PC-3 (cell line): Measurements from ENCODE around the gene NUDT3. TPM values are rescaled to one million over a fixed set of nuclear protein-coding genes. Genes with fewer than 3 reads are reported as not detected.

Experiments
- ATAC-seq: fragments of 200-7000 bp; cut with Tn5 transposase; 2 replicates; pipeline ENCODE4 v1.9.1; 2020; ENCODE audit warnings: mild to moderate bottlenecking, moderate library complexity
- BruUV-seq: library from RNA; stranded (reverse); fragments of 400-500 nt; replicated peaks from 2 replicates; lab custom pipeline; 2021; lab: Mats Ljungman, UMichigan
- CTCF ChIA-PET: fragments of 300-600 bp; sonication (Branson Sonifier 250); formaldehyde crosslinking; loops from one replicate; lab custom pipeline; 2022; ENCODE audit warnings: antibody characterized with exemption; lab: Charles Lee
- POLR2A ChIA-PET: fragments of 300-600 bp; sonication (Branson Sonifier 250); formaldehyde crosslinking; loops from one replicate; lab custom pipeline; 2022; ENCODE audit warnings: antibody characterized with exemption; ENCODE audit not compliant: unreplicated experiment; lab: Charles Lee
- DNase-seq: peaks from one replicate; pipeline ENCODE4 v3.0.0-alpha.2; 2015
- H2AFZ ChIP-seq: fragments of 300-600 bp; sonication (generic); 2 replicates; pipeline ENCODE4 v1.6.0; 2016; ENCODE audit warnings: antibody characterized with exemption, low read length
- H3F3A ChIP-seq: fragments of 300-600 bp; sonication (generic); one replicate; pipeline ENCODE4 v1.6.0; 2017; ENCODE audit warnings: antibody characterized with exemption, low read length, control low read depth, mild to moderate bottlenecking; ENCODE audit not compliant: unreplicated experiment
- H3K27ac ChIP-seq: fragments of 300-600 bp; sonication (generic); 2 replicates; pipeline ENCODE4 v1.5.1; 2016; ENCODE audit warnings: mild to moderate bottlenecking, low read length
- H3K27me3 ChIP-seq: fragments of 300-600 bp; sonication (generic); 2 replicates; pipeline ENCODE4 v1.6.1; 2016; ENCODE audit warnings: low read length, mixed read lengths
- H3K36me3 ChIP-seq: fragments of 300-600 bp; sonication (generic); 2 replicates; pipeline ENCODE4 v1.6.1; 2016; ENCODE audit warnings: low read depth, mixed run types, low read length, mixed read lengths
- H3K4me1 ChIP-seq: fragments of 300-600 bp; sonication (generic); 2 replicates; pipeline ENCODE4 v1.5.1; 2016; ENCODE audit warnings: low read length; ENCODE audit not compliant: insufficient read depth
- H3K4me2 ChIP-seq: fragments of 300-600 bp; sonication (generic); 2 replicates; pipeline ENCODE4 v1.6.0; 2016; ENCODE audit warnings: low read length
- H3K4me3 ChIP-seq: fragments of 300-600 bp; sonication (generic); 2 replicates; pipeline ENCODE4 v1.5.1; 2016; ENCODE audit warnings: mild to moderate bottlenecking, low read length, mixed read lengths
- H3K79me2 ChIP-seq: fragments of 300-600 bp; sonication (generic); 2 replicates; pipeline ENCODE4 v1.6.1; 2017; ENCODE audit warnings: low read length, mixed read lengths
- H3K9ac ChIP-seq: fragments of 300-600 bp; sonication (generic); 2 replicates; pipeline ENCODE4 v1.6.0; 2016; ENCODE audit warnings: mild to moderate bottlenecking, low read length
- H3K9me2 ChIP-seq: fragments of 300-600 bp; sonication (generic); replicated peaks from 2 replicates; pipeline ENCODE4 v1.6.1; 2016; ENCODE audit warnings: mixed run types, low read length, mixed read lengths
- H3K9me3 ChIP-seq: fragments of 300-600 bp; sonication (generic); 2 replicates; pipeline ENCODE4 v1.6.1; 2016; ENCODE audit warnings: low read length, mixed read lengths
- H4K20me1 ChIP-seq: fragments of 300-600 bp; sonication (generic); 2 replicates; pipeline ENCODE4 v1.6.1; 2016; ENCODE audit warnings: low read length, mixed read lengths
- CTCF ChIP-seq: fragments of 300-600 bp; sonication (generic); conservative IDR thresholded peaks from 2 replicates; pipeline ENCODE4 v1.5.1; 2017; ENCODE audit warnings: antibody characterized with exemption, low read depth, mild to moderate bottlenecking, low read length
- EZH2 ChIP-seq: fragments of 300-600 bp; sonication (generic); IDR thresholded peaks from one replicate; pipeline ENCODE4 v1.6.1; 2017; ENCODE audit warnings: antibody characterized with exemption, mild to moderate bottlenecking, low read length; ENCODE audit not compliant: unreplicated experiment
- EZH2phosphoT487 ChIP-seq: fragments of 300-600 bp; sonication (generic); IDR thresholded peaks from 2 replicates; pipeline ENCODE4 v1.6.1; 2018; ENCODE audit warnings: mild to moderate bottlenecking, antibody characterized with exemption, low read length, borderline replicate concordance
- intact Hi-C: fragments of 100-400 bp; cut with micrococcal nuclease; formaldehyde crosslinking; loops from 2 replicates; pipeline ENCODE4 v1.9.0; 2023
- total RNA-seq: library from RNA; depleted of rRNA; stranded (reverse); fragments of >200 nt; gene quantifications from 2 replicates; pipeline ENCODE4 v1.2.3, GENCODE V29; 2014

NUDT3 gene
- total RNA-seq, 1 experiment from 2014 or later = 24.6 TPM

- POLR2A ChIA-PET = no interaction called here
- BruUV-seq = no TSS peak
- no peaks in the 10 kb centered on the region for H3K9me2 ChIP-seq
- H3K27ac ChIP-seq = no peak overlapping the region
- no peaks in the 10 kb centered on the region for H3K9me3 ChIP-seq
- no peak overlapping the region for H3K9ac ChIP-seq
- intact Hi-C loops = no loop called here
- no peak for DNase-seq
- H3K4me2 ChIP-seq = no peak overlapping the region
- H2AFZ ChIP-seq = no peak overlapping the region
- H3F3A ChIP-seq = no peaks in the 10 kb centered on the region
- no peaks in the 10 kb centered on the region for H3K4me1 ChIP-seq
- H4K20me1 ChIP-seq = no peaks in the 10 kb centered on the region
- no peak for ATAC-seq
- H3K79me2 ChIP-seq = no peaks in the 10 kb centered on the region
- TF ChIP-seq CTCF (no peak), EZH2 (no peak), EZH2phosphoT487 (no peak)
- H3K27me3 ChIP-seq = no peaks in the 10 kb centered on the region
- no peak overlapping the region for H3K4me3 ChIP-seq
- H3K36me3 ChIP-seq = 0 out of 2 replicates have a peak, but pooled peaks cover 2% of the 10 kb centered on the region
- CTCF ChIA-PET = interaction anchor here (0.6 kb wide), 1 partner anchor 782 kb away, joined by 3 read pairs; no protein-coding TSS in a partner anchor
Observed at GRCh38 chr6:34277763-34278112, 114.7 kb downstream of the NUDT3 start.

- H3K27ac ChIP-seq = no peak overlapping the region
- H3K4me3 ChIP-seq = no peak overlapping the region
- no peaks in the 10 kb centered on the region for H3K9me2 ChIP-seq
- no peak for DNase-seq
- ChIA-PET POLR2A (no interaction called here), CTCF (interaction anchor here (0.6 kb wide), 1 partner anchor 781 kb away, joined by 3 read pairs; no protein-coding TSS in a partner anchor)
- H3K36me3 ChIP-seq = 0 out of 2 replicates have a peak, but pooled peaks cover 2% of the 10 kb centered on the region
- no peaks in the 10 kb centered on the region for H4K20me1 ChIP-seq
- BruUV-seq = no TSS peak
- H3K9ac ChIP-seq = no peak overlapping the region
- H3K4me1 ChIP-seq = no peaks in the 10 kb centered on the region
- H3K79me2 ChIP-seq = no peaks in the 10 kb centered on the region
- no peaks in the 10 kb centered on the region for H3K27me3 ChIP-seq
- no peaks in the 10 kb centered on the region for H3K9me3 ChIP-seq
- intact Hi-C loops = no loop called here
- no peak for ATAC-seq
- H3F3A ChIP-seq = no peaks in the 10 kb centered on the region
- no peak overlapping the region for H2AFZ ChIP-seq
- H3K4me2 ChIP-seq = no peak overlapping the region
- no peak for TF ChIP-seq CTCF
- no peak for TF ChIP-seq EZH2
- TF ChIP-seq EZH2phosphoT487 = no peak
Observed at GRCh38 chr6:34276881-34277762, 115.3 kb downstream of the NUDT3 start.

- no peak overlapping the region for H3K27ac ChIP-seq
- TF ChIP-seq CTCF = no peak
- no peak for TF ChIP-seq EZH2
- no peak for TF ChIP-seq EZH2phosphoT487
- CTCF ChIA-PET = interaction anchor here (0.7 kb wide), 1 partner anchor 119 kb away, joined by 3 read pairs; no protein-coding TSS in a partner anchor
- POLR2A ChIA-PET = no interaction called here
- no TSS peak for BruUV-seq
- 0 out of 2 replicates have a peak, but pooled peaks cover 2% of the 10 kb centered on the region for H3K36me3 ChIP-seq
- no peak overlapping the region for H2AFZ ChIP-seq
- DNase-seq (no peak), ATAC-seq (no peak)
- H3K4me2 ChIP-seq = no peak overlapping the region
- no peaks in the 10 kb centered on the region for H4K20me1 ChIP-seq
- no peaks in the 10 kb centered on the region for H3K9me3 ChIP-seq
- H3K27me3 ChIP-seq = no peaks in the 10 kb centered on the region
- no peaks in the 10 kb centered on the region for H3F3A ChIP-seq
- no peak overlapping the region for H3K9ac ChIP-seq
- no peaks in the 10 kb centered on the region for H3K9me2 ChIP-seq
- no peak overlapping the region for H3K4me3 ChIP-seq
- no peaks in the 10 kb centered on the region for H3K4me1 ChIP-seq
- no peaks in the 10 kb centered on the region for H3K79me2 ChIP-seq
- intact Hi-C loops = no loop called here
Observed at GRCh38 chr6:34276191-34276590, 116.3 kb downstream of the NUDT3 start.
